Measurements from ENCODE around the gene SLC9A8. TPM values are rescaled to one million over a fixed set of nuclear protein-coding genes. Genes with fewer than 3 reads are reported as not detected.

Gene SLC9A8, protein sequence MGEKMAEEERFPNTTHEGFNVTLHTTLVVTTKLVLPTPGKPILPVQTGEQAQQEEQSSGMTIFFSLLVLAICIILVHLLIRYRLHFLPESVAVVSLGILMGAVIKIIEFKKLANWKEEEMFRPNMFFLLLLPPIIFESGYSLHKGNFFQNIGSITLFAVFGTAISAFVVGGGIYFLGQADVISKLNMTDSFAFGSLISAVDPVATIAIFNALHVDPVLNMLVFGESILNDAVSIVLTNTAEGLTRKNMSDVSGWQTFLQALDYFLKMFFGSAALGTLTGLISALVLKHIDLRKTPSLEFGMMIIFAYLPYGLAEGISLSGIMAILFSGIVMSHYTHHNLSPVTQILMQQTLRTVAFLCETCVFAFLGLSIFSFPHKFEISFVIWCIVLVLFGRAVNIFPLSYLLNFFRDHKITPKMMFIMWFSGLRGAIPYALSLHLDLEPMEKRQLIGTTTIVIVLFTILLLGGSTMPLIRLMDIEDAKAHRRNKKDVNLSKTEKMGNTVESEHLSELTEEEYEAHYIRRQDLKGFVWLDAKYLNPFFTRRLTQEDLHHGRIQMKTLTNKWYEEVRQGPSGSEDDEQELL
- total RNA-seq (11.2 and 14.4 TPM in 2 replicates), polyA plus RNA-seq (4.4 and 5.1 TPM in 2 replicates), polyA minus RNA-seq (23.1 and 34.5 TPM in 2 replicates), Bru-seq, nascent RNA (percentile 75 among the genes with signal in this experiment), BruChase-seq, experiment 1, labeled RNA remaining after a 6-hour chase (percentile 54 among the genes with signal in this experiment), BruChase-seq, experiment 2, labeled RNA remaining after a 2-hour chase (percentile 58 among the genes with signal in this experiment)
- polyA plus RNA-seq (2011; cell fraction: cytosol; rRNA removed): 2.8 and 3.1 TPM in 2 replicates
- 16.8 and 17.5 TPM in 2 replicates for polyA plus RNA-seq (2011; cell fraction: nucleus; rRNA removed)
- polyA plus RNA-seq (2012): 5.2 and 5.7 TPM in 2 replicates
- polyA minus RNA-seq (2011; cell fraction: cytosol; rRNA and poly(A)+ RNA removed): 2.8 TPM
- polyA minus RNA-seq (2011; cell fraction: nucleus; rRNA and poly(A)+ RNA removed): 33.2 and 42.9 TPM in 2 replicates
- long read RNA-seq, partial matches to known transcripts: 1 of 7 reads
- long read RNA-seq, other reads (novel, unspliced or antisense): 6 of 7 reads

GRCh38 chr20:49812507-49813304 lies at the start of gene SLC9A8:
TSS of gene SLC9A8 (plus strand) at chr20:49812828. CDS start at chr20:49812923, 95 bp downstream.
- dilution Hi-C loops (cut with MboI; ENCODE audit: extremely low pct_ligation_motif_present, low sequenced_read_pairs): no loop called here
- peak within 1 kb of the TSS; percentile 96 for H3K9ac ChIP-seq (replicated peaks; ENCODE audit: extremely low read depth, insufficient read depth, low read length)
- TF ChIP-seq, protein P1, sequence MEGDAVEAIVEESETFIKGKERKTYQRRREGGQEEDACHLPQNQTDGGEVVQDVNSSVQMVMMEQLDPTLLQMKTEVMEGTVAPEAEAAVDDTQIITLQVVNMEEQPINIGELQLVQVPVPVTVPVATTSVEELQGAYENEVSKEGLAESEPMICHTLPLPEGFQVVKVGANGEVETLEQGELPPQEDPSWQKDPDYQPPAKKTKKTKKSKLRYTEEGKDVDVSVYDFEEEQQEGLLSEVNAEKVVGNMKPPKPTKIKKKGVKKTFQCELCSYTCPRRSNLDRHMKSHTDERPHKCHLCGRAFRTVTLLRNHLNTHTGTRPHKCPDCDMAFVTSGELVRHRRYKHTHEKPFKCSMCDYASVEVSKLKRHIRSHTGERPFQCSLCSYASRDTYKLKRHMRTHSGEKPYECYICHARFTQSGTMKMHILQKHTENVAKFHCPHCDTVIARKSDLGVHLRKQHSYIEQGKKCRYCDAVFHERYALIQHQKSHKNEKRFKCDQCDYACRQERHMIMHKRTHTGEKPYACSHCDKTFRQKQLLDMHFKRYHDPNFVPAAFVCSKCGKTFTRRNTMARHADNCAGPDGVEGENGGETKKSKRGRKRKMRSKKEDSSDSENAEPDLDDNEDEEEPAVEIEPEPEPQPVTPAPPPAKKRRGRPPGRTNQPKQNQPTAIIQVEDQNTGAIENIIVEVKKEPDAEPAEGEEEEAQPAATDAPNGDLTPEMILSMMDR (IDR thresholded peaks at IDR 0.05; ENCODE audit: extremely low read depth in 1 of 2, insufficient read depth in 1 of 2, low read depth in 1 of 2, low read length in 2 of 2): peak; percentile 27 to 60
- TF ChIP-seq POLR2AphosphoS5 (IDR thresholded peaks at IDR 0.05; ENCODE audit: insufficient read depth, low read depth, low read length): peak; percentile 94
- no peak for TF ChIP-seq GATA2 (IDR thresholded peaks at IDR 0.05; ENCODE audit: insufficient read depth, insufficient read length, low read depth, low read length)
- TF ChIP-seq MYC (IDR thresholded peaks at IDR 0.05; ENCODE audit: low read depth, low read length): no peak
- peak; percentile 4 for TF ChIP-seq JUN (IDR thresholded peaks at IDR 0.05; ENCODE audit: borderline replicate concordance, insufficient read depth, insufficient read length, low read depth)
- TF ChIP-seq POLR2A (IDR thresholded peaks at IDR 0.05; ENCODE audit: low read depth, low read length): peak; percentile 77
- TF ChIP-seq FOS (IDR thresholded peaks at IDR 0.05; ENCODE audit: borderline replicate concordance, insufficient read depth, low read length): peak; percentile 51
- TF ChIP-seq, protein P2, sequence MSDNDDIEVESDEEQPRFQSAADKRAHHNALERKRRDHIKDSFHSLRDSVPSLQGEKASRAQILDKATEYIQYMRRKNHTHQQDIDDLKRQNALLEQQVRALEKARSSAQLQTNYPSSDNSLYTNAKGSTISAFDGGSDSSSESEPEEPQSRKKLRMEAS (IDR thresholded peaks at IDR 0.05; ENCODE audit: insufficient read depth, insufficient read length): no peak
- no peak for TF ChIP-seq EZH2 (IDR thresholded peaks at IDR 0.05; ENCODE audit: borderline replicate concordance, low read depth, low read length, severe bottlenecking)
- H3K36me3 ChIP-seq (ENCODE audit: control insufficient read depth in 2 of 2, extremely low read depth in 1 of 2, insufficient read depth in 2 of 2, low read length in 2 of 2): no peaks in the 10 kb centered on the region
- no peaks in the 10 kb centered on the region for H3K9me1 ChIP-seq (replicated peaks; ENCODE audit: control insufficient read depth, extremely low read depth, insufficient read depth, low read length)
- peak; percentile 90 for FAIRE-seq
- no peaks in the 10 kb centered on the region for H3K9me3 ChIP-seq (replicated peaks; ENCODE audit: control insufficient read depth, insufficient read depth, low read length)
- POLR2A ChIA-PET: interaction anchor here (0.6 to 0.7 kb wide), 3 partner anchors 229 to 328 kb away, joined by 4 to 5 read pairs (median 4); no protein-coding TSS in a partner anchor
- TSS peak; percentile 92 for BruUV-seq (replicated peaks)
- DNase-seq (ENCODE audit: low read depth, low spot score): peak; percentile 87
- peak within 1 kb of the TSS; percentile 89 to 91 (median 91) for H3K4me3 ChIP-seq (replicated peaks in 1 of 3; ENCODE audit: insufficient read depth in 1 of 3, low read depth in 1 of 3, low read length in 3 of 3)
- H2AFZ ChIP-seq (ENCODE audit: low read depth, low read length): peak within 1 kb of the TSS; percentile 77
- intact Hi-C loops (cut with micrococcal nuclease): loop anchor here (1.0 to 2.0 kb wide), 2 partner anchors 37 to 100 kb away; partner anchors contain the start of gene B4GALT5
- H3K4me2 ChIP-seq (ENCODE audit: insufficient read depth, low read length): peak within 1 kb of the TSS; percentile 90
- H3K4me1 ChIP-seq (ENCODE audit: control insufficient read depth, extremely low read depth, insufficient read depth, low read length): peaks cover 12% of the 10 kb centered on the region
- CTCF ChIA-PET: interaction anchor here (0.7 to 1.5 kb wide), 13 partner anchors 9 to 204 kb away, joined by 3 to 8 read pairs (median 4); no protein-coding TSS in a partner anchor
- no peaks in the 10 kb centered on the region for H3K79me2 ChIP-seq (ENCODE audit: control insufficient read depth, insufficient read depth, low read length)
- peak within 1 kb of the TSS; percentile 82 for H3K27ac ChIP-seq (ENCODE audit: insufficient read depth, low read depth, low read length)
- H3K27me3 ChIP-seq (ENCODE audit: control insufficient read depth in 2 of 2, insufficient read depth in 2 of 2, low read length in 2 of 2): no peaks in the 10 kb centered on the region
- no peaks in the 10 kb centered on the region for H4K20me1 ChIP-seq (replicated peaks; ENCODE audit: control insufficient read depth, extremely low read depth, insufficient read depth, low read length)

Data from endothelial cell of umbilical vein (primary cell).